GM18498 (cell line): ENCODE data around the gene ASCC3.

ENCODE experiments used
- ATAC-seq: cut with Tn5 transposase; IDR thresholded peaks from one replicate; pipeline ENCODE4 v1.9.1; 2021; ENCODE audit warnings: mild to moderate bottlenecking, moderate library complexity; ENCODE audit not compliant: unreplicated experiment

The ASCC3 gene

GRCh38 chr6:100509101-100509500, 372.0 kb downstream of the ASCC3 start:
- no peak for ATAC-seq

GRCh38 chr6:100506651-100507050, 374.5 kb downstream of the ASCC3 start:
- no peak for ATAC-seq

GRCh38 chr6:100504786-100505737, 376.1 kb downstream of the ASCC3 start:
- no peak for ATAC-seq

GRCh38 chr6:100503043-100503705, 378.0 kb downstream of the ASCC3 start:
- no peak for ATAC-seq

- ATAC-seq, result no peak
Measured at GRCh38 chr6:100493206-100493888, 387.8 kb downstream of the ASCC3 start.

GRCh38 chr6:100491952-100492670, 389.0 kb downstream of the ASCC3 start:
- ATAC-seq, result no peak

GRCh38 chr6:100490065-100490464, 391.1 kb downstream of the ASCC3 start:
- ATAC-seq, result no peak

- peak; percentile 51 for ATAC-seq
Measured at GRCh38 chr6:100488244-100488643, 392.9 kb downstream of the ASCC3 start.

- no peak for ATAC-seq
Measured at GRCh38 chr6:100487638-100488037, 393.5 kb downstream of the ASCC3 start.

- no peak for ATAC-seq
Measured at GRCh38 chr6:100485268-100485667, 395.9 kb downstream of the ASCC3 start.

- ATAC-seq, result no peak
Measured at GRCh38 chr6:100484474-100484873, 396.7 kb downstream of the ASCC3 start.

- ATAC-seq, result no peak
Measured at GRCh38 chr6:100482698-100483097, 398.4 kb downstream of the ASCC3 start.

GRCh38 chr6:100479179-100480035, 401.7 kb downstream of the ASCC3 start:
- ATAC-seq, result peak; percentile 45

GRCh38 chr6:100475554-100476320, 405.4 kb downstream of the ASCC3 start:
- peak; percentile 83 for ATAC-seq

- ATAC-seq, result no peak
Measured at GRCh38 chr6:100473182-100473581, 407.9 kb downstream of the ASCC3 start.

GRCh38 chr6:100472674-100473073, 408.5 kb downstream of the ASCC3 start:
- ATAC-seq, result peak; percentile 84

- ATAC-seq, result no peak
Measured at GRCh38 chr6:100470422-100471120, 410.6 kb downstream of the ASCC3 start.

GRCh38 chr6:100469101-100469859, 411.8 kb downstream of the ASCC3 start:
- no peak for ATAC-seq
